Measurements from ENCODE around the gene ESYT1.

DNA sequence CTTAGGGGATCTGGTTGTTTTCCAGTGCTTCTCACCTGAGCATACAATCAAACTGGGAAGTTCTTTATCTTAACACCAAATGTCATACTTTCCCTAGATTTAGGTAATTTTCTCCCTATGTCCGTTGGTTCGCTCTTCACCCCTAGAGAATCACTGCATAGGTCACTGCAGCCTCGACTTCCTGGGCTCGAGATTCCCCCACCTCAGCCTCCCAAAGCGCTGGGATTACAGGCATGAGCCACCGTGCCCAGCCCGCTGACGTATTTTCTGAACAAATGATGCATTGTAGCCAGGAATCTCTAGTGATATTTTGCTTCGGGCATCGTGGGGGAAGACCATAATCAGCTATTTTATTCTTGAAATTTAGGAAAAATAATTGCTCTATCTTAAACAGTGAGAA is 12.7 kb upstream of the ESYT1 start:
- TF ChIP-seq EZH2phosphoT487 (IDR thresholded peaks at IDR 0.05; ENCODE audit: insufficient read depth, low read depth) (no peak), EZH2 (IDR thresholded peaks at IDR 0.05; ENCODE audit: insufficient read depth, poor library complexity, severe bottlenecking) (no peak)
